Breast epithelium (tissue), 3 donors: ENCODE measurements around the gene UGT3A2.

ENCODE experiments used
- CTCF ChIP-seq, 3 donors: fragments of 450-650 bp; IDR thresholded peaks; one replicate each; pipeline ENCODE4 v1.5.1; 2016 to 2017; ENCODE audit warnings: antibody characterized with exemption in 3 of 3, mild to moderate bottlenecking in 3 of 3, moderate library complexity in 3 of 3
- POLR2A ChIP-seq: fragments of 450-650 bp; IDR thresholded peaks from one replicate; pipeline ENCODE4 v1.6.1; 2016; ENCODE audit warnings: antibody characterized with exemption, mild to moderate bottlenecking, moderate library complexity
- POLR2AphosphoS5 ChIP-seq, 3 donors: sonication (generic); formaldehyde crosslinking; IDR thresholded peaks; one replicate each; pipeline ENCODE4 v1.6.1; 2017; ENCODE audit warnings: antibody characterized with exemption in 3 of 3

- TF ChIP-seq CTCF (IDR thresholded peaks at IDR 0.05) (no peak), POLR2AphosphoS5 (IDR thresholded peaks at IDR 0.05) (no peak), POLR2A (no peak)
Measured at GRCh38 chr5:36052538-36052937, 14.1 kb downstream of the UGT3A2 start.
